Measurements from ENCODE around the gene TPST1.

DNA sequence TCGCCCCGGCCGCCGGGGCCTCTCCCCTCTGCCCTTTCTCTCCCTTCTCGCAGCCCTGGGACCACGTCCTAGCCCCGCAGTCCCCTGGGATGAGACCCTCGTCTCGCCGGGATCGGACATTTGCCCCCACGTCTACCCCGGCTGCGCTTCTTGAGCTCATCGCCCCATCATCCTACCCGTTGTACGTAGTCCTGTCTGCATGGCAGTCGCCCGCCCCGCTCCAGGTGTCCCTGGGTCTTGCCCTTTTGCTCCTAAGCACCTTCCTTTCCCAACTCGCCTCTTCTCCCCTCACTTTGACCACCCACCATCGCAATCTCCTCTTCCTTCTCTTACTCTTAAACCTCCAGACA lies 582 bp downstream of the TPST1 start:
- TF ChIP-seq, protein P1, sequence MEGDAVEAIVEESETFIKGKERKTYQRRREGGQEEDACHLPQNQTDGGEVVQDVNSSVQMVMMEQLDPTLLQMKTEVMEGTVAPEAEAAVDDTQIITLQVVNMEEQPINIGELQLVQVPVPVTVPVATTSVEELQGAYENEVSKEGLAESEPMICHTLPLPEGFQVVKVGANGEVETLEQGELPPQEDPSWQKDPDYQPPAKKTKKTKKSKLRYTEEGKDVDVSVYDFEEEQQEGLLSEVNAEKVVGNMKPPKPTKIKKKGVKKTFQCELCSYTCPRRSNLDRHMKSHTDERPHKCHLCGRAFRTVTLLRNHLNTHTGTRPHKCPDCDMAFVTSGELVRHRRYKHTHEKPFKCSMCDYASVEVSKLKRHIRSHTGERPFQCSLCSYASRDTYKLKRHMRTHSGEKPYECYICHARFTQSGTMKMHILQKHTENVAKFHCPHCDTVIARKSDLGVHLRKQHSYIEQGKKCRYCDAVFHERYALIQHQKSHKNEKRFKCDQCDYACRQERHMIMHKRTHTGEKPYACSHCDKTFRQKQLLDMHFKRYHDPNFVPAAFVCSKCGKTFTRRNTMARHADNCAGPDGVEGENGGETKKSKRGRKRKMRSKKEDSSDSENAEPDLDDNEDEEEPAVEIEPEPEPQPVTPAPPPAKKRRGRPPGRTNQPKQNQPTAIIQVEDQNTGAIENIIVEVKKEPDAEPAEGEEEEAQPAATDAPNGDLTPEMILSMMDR (IDR thresholded peaks at IDR 0.05; ENCODE audit: borderline replicate concordance, extremely low read depth, low read length, poor library complexity, severe bottlenecking): no peak
- no peak for TF ChIP-seq EZH2 (IDR thresholded peaks at IDR 0.05; ENCODE audit: borderline replicate concordance, low read depth, low read length, severe bottlenecking)
